Type B pancreatic cell (in vitro differentiated cells): ENCODE data around the gene PAPPA2. TPM values are rescaled to one million over a fixed set of nuclear protein-coding genes. Genes with fewer than 3 reads are reported as not detected.

Source experiments
- DNase-seq: peaks from one replicate; pipeline ENCODE4 v3.0.0; 2021; ENCODE audit warnings: mixed read lengths; ENCODE audit not compliant: unreplicated experiment; ENCODE audit errors: extremely low spot score
- H3K27ac Mint-ChIP-seq: 2 replicates; pipeline ENCODE4 v1.8.0; 2021; ENCODE audit warnings: mild to moderate bottlenecking, mixed read lengths
- H3K27me3 Mint-ChIP-seq: 2 replicates; pipeline ENCODE4 v1.8.0; 2021; ENCODE audit warnings: mixed read lengths
- H3K36me3 Mint-ChIP-seq: 2 replicates; pipeline ENCODE4 v1.8.0; 2021; ENCODE audit warnings: mixed read lengths
- H3K4me1 Mint-ChIP-seq: one replicate; pipeline ENCODE4 v1.8.0; 2021; ENCODE audit warnings: mixed read lengths; ENCODE audit not compliant: unreplicated experiment
- H3K4me3 Mint-ChIP-seq: 2 replicates; pipeline ENCODE4 v1.8.0; 2021; ENCODE audit warnings: mild to moderate bottlenecking, mixed read lengths
- H3K9me3 Mint-ChIP-seq: 2 replicates; pipeline ENCODE4 v1.8.0; 2021; ENCODE audit warnings: mixed read lengths
- CTCF ChIP-seq: fragments of 200-600 bp; sonication (generic); conservative IDR thresholded peaks from 2 replicates; pipeline ENCODE4 v1.5.0; 2021; ENCODE audit warnings: antibody characterized with exemption, mild to moderate bottlenecking
- total RNA-seq: library from RNA; stranded (reverse); gene quantifications from 2 replicates; pipeline ENCODE4 v1.2.1, GENCODE V29; 2021; ENCODE audit warnings: low replicate concordance

PAPPA2 gene
- total RNA-seq, 1 donor from 2014 or later: 0.87 TPM

- no peaks in the 10 kb centered on the region for H3K9me3 Mint-ChIP-seq
- H3K4me1 Mint-ChIP-seq: no peaks in the 10 kb centered on the region
- DNase-seq: no peak
- H3K36me3 Mint-ChIP-seq: no peaks in the 10 kb centered on the region
- H3K27me3 Mint-ChIP-seq: no peaks in the 10 kb centered on the region
- no peak overlapping the region for H3K4me3 Mint-ChIP-seq
- no peak overlapping the region for H3K27ac Mint-ChIP-seq
- TF ChIP-seq CTCF: no peak
These were observed 414.1 kb downstream of the PAPPA2 start for GRCh38 chr1:176876966-176877515.

- Mint-ChIP-seq H3K27ac (no peak overlapping the region), H3K9me3 (no peaks in the 10 kb centered on the region), H3K4me1 (no peaks in the 10 kb centered on the region), H3K36me3 (no peaks in the 10 kb centered on the region), H3K4me3 (no peak overlapping the region), H3K27me3 (no peaks in the 10 kb centered on the region)
- TF ChIP-seq CTCF: no peak
- no peak for DNase-seq
These were observed 414.6 kb downstream of the PAPPA2 start for GRCh38 chr1:176877557-176877956.

- no peak for DNase-seq
- Mint-ChIP-seq H3K4me3 (no peak overlapping the region), H3K27me3 (no peaks in the 10 kb centered on the region), H3K36me3 (no peaks in the 10 kb centered on the region), H3K27ac (no peak overlapping the region), H3K9me3 (no peaks in the 10 kb centered on the region), H3K4me1 (no peaks in the 10 kb centered on the region)
- no peak for TF ChIP-seq CTCF
These were observed 416.0 kb downstream of the PAPPA2 start for GRCh38 chr1:176878750-176879536.

GRCh38 chr1:176879784-176880620 is 417.0 kb downstream of the PAPPA2 start:
- TF ChIP-seq CTCF: no peak
- no peaks in the 10 kb centered on the region for H3K27me3 Mint-ChIP-seq
- DNase-seq: no peak
- H3K27ac Mint-ChIP-seq: no peak overlapping the region
- no peaks in the 10 kb centered on the region for H3K36me3 Mint-ChIP-seq
- no peaks in the 10 kb centered on the region for H3K4me1 Mint-ChIP-seq
- H3K4me3 Mint-ChIP-seq: no peak overlapping the region
- no peaks in the 10 kb centered on the region for H3K9me3 Mint-ChIP-seq

GRCh38 chr1:176880955-176881595 is 418.1 kb downstream of the PAPPA2 start:
- peaks cover 5% of the 10 kb centered on the region for H3K36me3 Mint-ChIP-seq
- peak; percentile 76 for DNase-seq
- peak; percentile 94 for TF ChIP-seq CTCF
- no peaks in the 10 kb centered on the region for H3K4me1 Mint-ChIP-seq
- H3K9me3 Mint-ChIP-seq: no peaks in the 10 kb centered on the region
- no peak overlapping the region for H3K4me3 Mint-ChIP-seq
- H3K27me3 Mint-ChIP-seq: no peaks in the 10 kb centered on the region
- no peak overlapping the region for H3K27ac Mint-ChIP-seq
